Measurements from ENCODE around the gene NEUROG2.
"Not testable (repeated sequence)": the region's sequence is repeated elsewhere in the genome, so short reads cannot be mapped to it uniquely, and the experiment has no call there.

The NEUROG2 gene

DNA sequence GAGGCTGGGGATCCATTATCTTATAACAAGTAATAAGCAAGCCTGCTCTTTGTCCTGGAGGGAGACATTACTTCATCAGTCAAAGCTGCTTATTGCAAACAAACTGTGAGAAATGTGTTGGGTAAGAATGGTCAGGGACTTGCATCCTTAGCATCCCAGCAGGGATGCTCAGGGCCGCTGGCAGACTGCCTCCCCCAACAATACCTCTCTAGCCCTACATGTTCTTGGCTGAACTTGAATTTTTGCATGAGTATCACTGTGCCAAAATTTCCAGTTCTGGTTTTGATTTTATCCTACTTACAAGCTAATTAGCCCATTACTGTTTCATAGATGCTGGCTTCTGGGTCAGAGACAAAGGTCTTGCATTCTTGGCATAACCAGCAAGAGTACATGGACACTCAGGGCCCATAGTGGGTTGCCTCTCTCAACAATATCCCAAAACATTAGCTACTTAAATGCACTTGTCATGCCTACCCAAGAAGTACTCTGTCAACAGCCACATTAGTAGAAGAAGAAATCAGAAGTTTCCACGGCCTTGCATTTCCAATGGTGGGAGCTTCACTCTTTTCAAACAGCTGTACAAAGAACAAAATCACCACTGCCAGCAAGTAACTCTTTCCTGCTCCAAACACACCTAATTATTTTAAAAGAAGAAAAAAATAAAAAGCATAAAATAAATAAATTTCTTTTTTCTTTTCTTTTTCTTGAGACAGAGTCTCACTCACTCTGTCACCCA lies 41.9 kb upstream of the NEUROG2 start:
- DNase-seq (ENCODE audit: low spot score), result no peak
- TF ChIP-seq, protein P1, sequence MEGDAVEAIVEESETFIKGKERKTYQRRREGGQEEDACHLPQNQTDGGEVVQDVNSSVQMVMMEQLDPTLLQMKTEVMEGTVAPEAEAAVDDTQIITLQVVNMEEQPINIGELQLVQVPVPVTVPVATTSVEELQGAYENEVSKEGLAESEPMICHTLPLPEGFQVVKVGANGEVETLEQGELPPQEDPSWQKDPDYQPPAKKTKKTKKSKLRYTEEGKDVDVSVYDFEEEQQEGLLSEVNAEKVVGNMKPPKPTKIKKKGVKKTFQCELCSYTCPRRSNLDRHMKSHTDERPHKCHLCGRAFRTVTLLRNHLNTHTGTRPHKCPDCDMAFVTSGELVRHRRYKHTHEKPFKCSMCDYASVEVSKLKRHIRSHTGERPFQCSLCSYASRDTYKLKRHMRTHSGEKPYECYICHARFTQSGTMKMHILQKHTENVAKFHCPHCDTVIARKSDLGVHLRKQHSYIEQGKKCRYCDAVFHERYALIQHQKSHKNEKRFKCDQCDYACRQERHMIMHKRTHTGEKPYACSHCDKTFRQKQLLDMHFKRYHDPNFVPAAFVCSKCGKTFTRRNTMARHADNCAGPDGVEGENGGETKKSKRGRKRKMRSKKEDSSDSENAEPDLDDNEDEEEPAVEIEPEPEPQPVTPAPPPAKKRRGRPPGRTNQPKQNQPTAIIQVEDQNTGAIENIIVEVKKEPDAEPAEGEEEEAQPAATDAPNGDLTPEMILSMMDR (IDR thresholded peaks at IDR 0.05; ENCODE audit: extremely low read depth, insufficient read depth, missing control alignments), result no peak
- in situ Hi-C loops (cut with MboI; ENCODE audit: low pct_unique_long_range_greater_than_20kb, low sequenced_read_pairs, unreplicated experiment), result no loop called here

DNA sequence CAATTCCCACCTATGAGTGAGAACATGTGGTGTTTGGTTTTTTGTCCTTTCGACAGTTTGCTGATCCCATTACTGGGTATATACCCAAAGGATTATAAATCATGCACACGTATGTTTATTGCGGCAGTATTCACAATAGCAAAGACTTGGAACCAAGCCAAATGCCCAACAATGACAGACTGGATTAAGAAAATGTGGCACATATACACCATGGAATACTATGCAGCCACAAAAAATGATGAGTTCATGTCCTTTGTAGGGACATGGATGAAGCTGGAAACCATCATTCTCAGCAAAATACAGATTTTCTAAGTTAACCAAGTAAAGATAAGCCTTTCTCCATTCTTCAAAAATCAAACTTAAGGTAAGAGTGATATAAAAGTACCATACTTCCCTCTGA lies 38.3 kb upstream of the NEUROG2 start:
- DNase-seq (ENCODE audit: low spot score); in situ Hi-C loops (cut with MboI; ENCODE audit: low pct_unique_long_range_greater_than_20kb, low sequenced_read_pairs, unreplicated experiment): not testable (repeated sequence)

DNA sequence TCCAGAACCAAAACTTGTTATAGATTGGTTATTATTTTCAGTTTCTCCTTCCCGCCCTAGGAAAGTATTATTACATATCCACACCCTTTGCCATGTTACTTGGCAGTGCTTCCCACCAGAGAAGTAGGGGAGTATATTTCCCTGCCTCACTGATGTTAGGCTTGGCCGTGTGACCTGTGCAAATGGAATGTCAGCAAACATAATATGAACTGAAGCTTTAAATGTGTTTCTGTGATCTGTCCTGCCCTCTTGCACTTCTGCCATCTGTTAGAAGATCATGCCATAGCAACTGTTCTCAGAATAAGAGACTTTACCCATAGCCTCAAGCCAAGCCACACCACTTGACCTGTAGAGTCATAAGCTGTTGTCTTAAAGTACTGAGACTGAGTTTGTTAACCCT lies 36.7 kb upstream of the NEUROG2 start:
- DNase-seq (ENCODE audit: low spot score), result no peak
- TF ChIP-seq, protein P1 (IDR thresholded peaks at IDR 0.05; ENCODE audit: extremely low read depth, insufficient read depth, missing control alignments), result no peak

DNA sequence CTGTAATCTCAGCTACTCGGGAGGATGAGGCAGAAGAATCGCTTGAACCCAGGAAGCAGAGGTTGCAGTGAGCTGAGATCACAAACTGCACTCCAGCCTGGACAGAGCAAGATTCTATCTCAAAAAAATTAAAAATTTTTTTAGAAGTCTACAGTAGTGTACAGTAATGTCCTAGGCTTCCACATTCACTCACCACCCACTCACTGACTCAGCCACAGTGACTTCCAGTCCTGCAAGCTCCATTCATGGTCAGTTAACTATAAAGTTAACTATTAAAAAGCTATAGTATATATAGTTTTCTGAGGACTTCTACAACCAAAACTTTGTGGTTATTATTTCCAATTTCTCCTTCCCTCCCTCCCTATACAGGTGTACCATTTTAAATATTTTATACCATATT lies 34.7 kb upstream of the NEUROG2 start:
- DNase-seq (ENCODE audit: low spot score), result no peak
- TF ChIP-seq, protein P1 (IDR thresholded peaks at IDR 0.05; ENCODE audit: extremely low read depth, insufficient read depth, missing control alignments), result no peak

More for the DNA sequence above, 36.7 kb upstream of the NEUROG2 start:
- in situ Hi-C loops (cut with MboI; ENCODE audit: low pct_unique_long_range_greater_than_20kb, low sequenced_read_pairs, unreplicated experiment), result no loop called here

DNA sequence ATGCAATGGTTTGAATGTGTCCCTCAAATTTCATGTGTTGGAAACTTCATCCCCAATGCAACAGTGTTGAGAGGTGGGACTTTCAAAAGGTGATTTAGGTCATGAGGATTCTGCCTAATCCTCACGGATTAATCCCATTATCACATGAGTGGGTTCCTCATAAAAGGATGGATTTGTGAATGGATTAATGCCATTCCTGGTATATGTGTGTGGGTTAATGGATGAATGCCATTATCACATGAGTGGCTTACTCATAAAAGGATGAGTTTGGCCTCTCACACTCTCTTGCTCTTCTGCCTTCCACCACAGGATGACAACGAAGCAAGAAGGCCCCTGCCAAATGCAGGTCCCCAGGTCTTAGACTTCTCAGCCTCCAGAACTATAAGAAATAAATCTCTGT lies 30.5 kb upstream of the NEUROG2 start:
- in situ Hi-C loops (cut with MboI; ENCODE audit: low pct_unique_long_range_greater_than_20kb, low sequenced_read_pairs, unreplicated experiment), result no loop called here

More for the DNA sequence above, 34.7 kb upstream of the NEUROG2 start:
- in situ Hi-C loops (cut with MboI; ENCODE audit: low pct_unique_long_range_greater_than_20kb, low sequenced_read_pairs, unreplicated experiment), result no loop called here

DNA sequence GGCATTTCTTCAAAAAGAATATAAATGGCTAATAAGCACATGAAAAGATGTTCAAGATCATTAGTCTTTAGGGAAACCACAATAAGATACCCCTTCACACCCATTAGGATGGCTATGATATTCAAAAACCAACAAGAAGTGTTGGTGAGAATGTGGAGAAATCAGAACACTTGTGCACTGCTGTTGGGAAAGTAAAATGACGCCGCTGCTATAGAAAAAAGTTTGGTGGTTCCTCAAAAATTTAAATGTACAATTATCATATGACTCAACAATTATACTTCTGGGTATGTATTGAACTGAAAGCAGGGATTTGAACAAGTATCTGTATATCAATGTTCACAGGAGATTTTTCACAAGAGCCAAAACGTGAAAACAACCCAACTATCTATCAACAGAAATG lies 29.4 kb upstream of the NEUROG2 start:
- in situ Hi-C loops (cut with MboI; ENCODE audit: low pct_unique_long_range_greater_than_20kb, low sequenced_read_pairs, unreplicated experiment), result no loop called here
- DNase-seq (ENCODE audit: low spot score), result no peak
- TF ChIP-seq, protein P1 (IDR thresholded peaks at IDR 0.05; ENCODE audit: extremely low read depth, insufficient read depth, missing control alignments), result no peak

More for the DNA sequence above, 30.5 kb upstream of the NEUROG2 start:
- TF ChIP-seq, protein P1 (IDR thresholded peaks at IDR 0.05; ENCODE audit: extremely low read depth, insufficient read depth, missing control alignments), result no peak
- no peak for DNase-seq (ENCODE audit: low spot score)

DNA sequence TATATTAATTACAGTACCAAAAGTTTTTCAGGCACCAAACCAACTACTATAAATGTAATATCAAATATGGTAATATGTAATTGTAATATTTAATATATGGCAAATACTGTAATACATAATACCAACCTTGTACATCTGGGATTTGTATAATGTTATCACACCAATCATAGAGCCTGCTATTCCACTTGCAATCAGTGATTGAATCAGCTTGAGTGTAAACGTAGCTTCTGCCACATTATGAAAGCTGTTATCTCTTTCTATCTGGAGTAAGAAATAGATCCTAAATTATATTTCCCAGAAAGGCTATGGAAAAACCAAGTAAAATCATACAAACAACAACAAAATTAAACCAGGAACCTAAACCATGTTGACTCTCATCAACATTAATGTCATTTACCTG lies 24.7 kb upstream of the NEUROG2 start:
- in situ Hi-C loops (cut with MboI; ENCODE audit: low pct_unique_long_range_greater_than_20kb, low sequenced_read_pairs, unreplicated experiment), result no loop called here
- no peak for DNase-seq (ENCODE audit: low spot score)
- TF ChIP-seq, protein P1 (IDR thresholded peaks at IDR 0.05; ENCODE audit: extremely low read depth, insufficient read depth, missing control alignments), result no peak

All from GM13977 (cell line).